ENCODE results near the gene HES6. TPM values are rescaled to one million over a fixed set of nuclear protein-coding genes. Genes with fewer than 3 reads are reported as not detected.
A peak's percentile ranks its signal among the peaks of the same experiment; 100 is the strongest.

HES6 gene
- total RNA-seq, 4 donors from 2014 or later, result 10.2 to 17.0 (median 11.2) TPM

DNA sequence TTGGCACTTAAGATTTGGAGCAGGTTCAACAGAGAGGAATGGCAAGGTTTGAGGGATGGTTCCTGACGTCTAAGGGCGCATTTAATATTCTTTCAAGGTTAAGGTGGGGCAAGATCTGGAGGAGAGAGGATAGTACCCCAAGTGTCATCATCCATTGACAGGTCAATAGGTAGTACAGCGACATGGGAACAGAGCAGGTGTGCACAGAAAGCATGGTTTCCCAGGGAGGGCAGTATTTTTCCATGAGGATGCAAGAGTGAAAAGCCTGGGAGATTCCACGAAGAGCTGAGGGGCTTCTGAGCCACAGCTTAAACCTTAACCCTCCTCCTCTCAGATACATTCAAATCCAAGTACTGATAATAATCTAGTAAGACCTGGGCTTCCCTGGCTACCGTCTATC lies 9.1 kb downstream of the HES6 start:
- WGBS, result 72% methylated on average over 5 of the region's 5 CpGs
- Histone ChIP-seq H3K9me3 (no peaks in the 10 kb centered on the region), H3K36me3 (peaks cover 0 to 3% (median 0%) of the 10 kb centered on the region in 4 donors), H3K27ac (replicated peaks in 1 of 4) (peak overlapping the region; percentile 22 to 65 (median 48)), H3K27me3 (no peaks in the 10 kb centered on the region), H3K4me3 (peak overlapping the region; percentile 56 to 58 (median 56)), H3K4me1 (peaks cover 0 to 53% (median 46%) of the 10 kb centered on the region in 4 donors)
- no peak for TF ChIP-seq CTCF (IDR thresholded peaks at IDR 0.05)
- no peak for TF ChIP-seq POLR2AphosphoS5 (IDR thresholded peaks at IDR 0.05)
- TF ChIP-seq POLR2A (IDR thresholded peaks at IDR 0.05; ENCODE audit: low read depth), result no peak
- TF ChIP-seq EP300 (IDR thresholded peaks at IDR 0.05), result no peak
- no peak for DNase-seq (ENCODE audit: extremely low spot score)
- intact Hi-C loops (cut with DNase I), result no loop called here

- WGBS, result 35% methylated on average over 4 of the region's 4 CpGs
- Histone ChIP-seq H3K36me3 (peaks cover 0 to 9% (median 0%) of the 10 kb centered on the region in 4 donors), H3K9me3 (no peaks in the 10 kb centered on the region), H3K4me3 (no peak overlapping the region), H3K27me3 (no peaks in the 10 kb centered on the region), H3K4me1 (peaks cover 0 to 56% (median 47%) of the 10 kb centered on the region in 4 donors), H3K27ac (replicated peaks in 1 of 4) (peak overlapping the region in 3 of 4 donors; percentile 9 to 60 (median 25))
- intact Hi-C loops (cut with DNase I), result no loop called here
- no peak for DNase-seq (ENCODE audit: extremely low spot score)
- TF ChIP-seq POLR2AphosphoS5 (IDR thresholded peaks at IDR 0.05) (peak in 1 of 2 donors; percentile 41), POLR2A (IDR thresholded peaks at IDR 0.05; ENCODE audit: low read depth) (no peak)
Measured at GRCh38 chr2:238228700-238229099, 11.1 kb downstream of the HES6 start.

DNA sequence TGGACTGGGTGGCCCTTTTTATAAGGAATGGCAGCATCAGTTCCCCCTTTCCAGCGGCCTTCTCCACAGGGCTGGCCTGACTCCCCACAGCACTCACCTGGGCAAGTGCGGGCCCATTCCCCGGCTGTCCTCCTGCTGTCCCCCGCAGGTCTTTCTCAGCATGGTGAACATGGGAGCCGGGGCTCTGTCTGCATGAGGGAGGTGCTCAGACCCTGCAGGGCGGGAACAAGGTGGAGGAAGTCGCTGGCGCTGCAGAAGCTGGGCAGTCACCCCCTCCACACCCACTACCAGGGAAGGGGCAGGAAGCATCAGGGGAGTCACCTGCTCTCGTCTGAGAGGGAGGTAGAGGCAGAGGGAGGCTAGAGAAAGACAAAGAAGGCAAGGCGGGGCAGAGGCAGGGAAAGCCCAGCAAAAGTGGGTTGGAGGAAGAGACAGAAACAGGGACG lies 12.2 kb downstream of the HES6 start:
- Histone ChIP-seq H3K36me3 (peaks cover 0 to 9% (median 0%) of the 10 kb centered on the region in 4 donors), H3K4me1 (peaks cover 0 to 56% (median 47%) of the 10 kb centered on the region in 4 donors), H3K27ac (replicated peaks in 1 of 4) (no peak overlapping the region), H3K4me3 (no peak overlapping the region), H3K9me3 (no peaks in the 10 kb centered on the region), H3K27me3 (no peaks in the 10 kb centered on the region)
- WGBS, result 85% methylated on average over 8 of the region's 11 CpGs
- TF ChIP-seq EP300 (IDR thresholded peaks at IDR 0.05) (no peak), POLR2A (IDR thresholded peaks at IDR 0.05; ENCODE audit: low read depth) (no peak), POLR2AphosphoS5 (IDR thresholded peaks at IDR 0.05) (no peak), CTCF (IDR thresholded peaks at IDR 0.05) (no peak)
- no peak for DNase-seq (ENCODE audit: extremely low spot score)
- intact Hi-C loops (cut with DNase I), result no loop called here

DNA sequence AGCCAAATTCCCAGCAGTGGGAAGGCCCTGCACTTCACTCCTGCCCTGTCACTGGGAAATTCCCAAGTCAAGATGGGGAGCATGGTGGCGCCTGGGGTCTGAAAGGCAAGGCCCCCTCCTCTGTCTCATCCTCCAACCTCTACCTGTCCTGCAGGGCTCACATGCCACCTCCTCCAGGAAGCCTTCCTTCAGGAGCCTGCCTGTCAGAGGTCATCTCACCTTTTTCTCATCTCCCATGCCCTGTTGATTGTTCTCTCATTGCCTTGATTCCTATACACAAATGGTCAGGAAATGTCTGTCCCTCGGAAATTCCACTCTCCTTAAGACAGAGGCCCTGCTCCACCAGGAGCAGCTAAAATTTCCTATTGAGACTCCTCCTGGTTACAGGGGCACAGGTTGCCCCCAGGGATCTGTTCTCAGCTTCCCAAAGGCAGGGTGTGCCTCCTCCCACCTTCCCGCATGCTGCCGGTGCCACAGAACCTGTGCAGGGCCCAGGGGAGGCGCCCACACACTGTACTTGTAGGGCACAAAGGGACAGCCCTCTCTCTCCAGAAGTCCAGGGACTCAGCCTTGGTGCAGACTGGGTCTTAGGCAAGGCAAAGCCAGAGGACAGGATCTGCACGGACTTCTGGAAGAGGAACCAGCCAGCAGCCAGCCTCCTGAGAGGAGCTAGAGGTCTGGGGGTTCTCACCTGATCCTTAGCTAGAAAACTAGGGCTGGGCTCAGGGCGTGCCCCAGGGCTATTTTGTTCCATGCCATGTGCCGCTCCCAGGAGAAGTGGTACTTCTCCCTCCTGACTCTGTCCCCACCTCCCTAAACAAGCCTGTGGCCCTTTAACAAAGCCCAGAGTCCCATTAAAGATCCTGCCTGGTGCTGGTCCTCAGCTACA lies 12.9 kb downstream of the HES6 start:
- H3K36me3 ChIP-seq, result peaks cover 0 to 9% (median 0%) of the 10 kb centered on the region in 4 donors
- no peak overlapping the region for H3K4me3 ChIP-seq
- no peak for TF ChIP-seq POLR2A (IDR thresholded peaks at IDR 0.05; ENCODE audit: low read depth)
- TF ChIP-seq EP300 (IDR thresholded peaks at IDR 0.05), result no peak
- no peak for TF ChIP-seq CTCF (IDR thresholded peaks at IDR 0.05)
- TF ChIP-seq POLR2AphosphoS5 (IDR thresholded peaks at IDR 0.05), result no peak
- no peak overlapping the region for H3K27ac ChIP-seq (replicated peaks in 1 of 4)
- H3K9me3 ChIP-seq, result no peaks in the 10 kb centered on the region
- no peaks in the 10 kb centered on the region for H3K27me3 ChIP-seq
- no peak for DNase-seq (ENCODE audit: extremely low spot score)
- intact Hi-C loops (cut with DNase I), result no loop called here
- 79% methylated on average over 6 of the region's 8 CpGs for WGBS
- peaks cover 0 to 52% (median 45%) of the 10 kb centered on the region in 4 donors for H3K4me1 ChIP-seq

- TF ChIP-seq POLR2AphosphoS5 (IDR thresholded peaks at IDR 0.05) (no peak), EP300 (IDR thresholded peaks at IDR 0.05) (no peak), POLR2A (IDR thresholded peaks at IDR 0.05; ENCODE audit: low read depth) (no peak), CTCF (IDR thresholded peaks at IDR 0.05) (no peak)
Measured at GRCh38 chr2:238225911-238226697, 13.7 kb downstream of the HES6 start.

More at GRCh38 chr2:238225911-238226697, 13.7 kb downstream of the HES6 start:
- no peak for DNase-seq (ENCODE audit: extremely low spot score)
- H3K4me1 ChIP-seq, result peaks cover 0 to 45% (median 39%) of the 10 kb centered on the region in 4 donors
- no peaks in the 10 kb centered on the region for H3K27me3 ChIP-seq
- 71% methylated on average over 33 of the region's 38 CpGs for WGBS
- peak overlapping the region in 2 of 4 donors; percentile 23 to 36 for H3K27ac ChIP-seq (replicated peaks in 1 of 4)
- intact Hi-C loops (cut with DNase I), result no loop called here
- H3K36me3 ChIP-seq, result peaks cover 0 to 9% (median 0%) of the 10 kb centered on the region in 4 donors
- H3K9me3 ChIP-seq, result no peaks in the 10 kb centered on the region
- H3K4me3 ChIP-seq, result no peak overlapping the region
